Small intestine (tissue), 7 donors: ENCODE measurements around the gene OCA2. TPM values are rescaled to one million over a fixed set of nuclear protein-coding genes. Genes with fewer than 3 reads are reported as not detected.

Source experiments
- DNase-seq, 2 donors: peaks; one replicate each; pipeline versions ENCODE4 v3.0.0 to v3.0.0-alpha.2; 2013
- FAIRE-seq: peaks from 2 replicates; lab custom pipeline; 2012; peaks lifted over from hg19 to GRCh38; lab: Jason Lieb, UNC
- H3K27ac ChIP-seq, 3 donors: one replicate each; pipeline ENCODE4 v1.5.1; 2013; ENCODE audit warnings: low read length in 2 of 3, mild to moderate bottlenecking in 2 of 3, control low read depth in 1 of 3, inconsistent platforms in 1 of 3, low read depth in 1 of 3, moderate library complexity in 1 of 3
- H3K27me3 ChIP-seq, 3 donors: one replicate each; pipeline ENCODE4 v1.6.1; 2013; ENCODE audit warnings: low read length in 3 of 3, inconsistent platforms in 1 of 3; ENCODE audit not compliant: control insufficient read depth in 3 of 3, insufficient read depth in 3 of 3
- H3K36me3 ChIP-seq, 3 donors: one replicate each; pipeline ENCODE4 v1.6.1; 2013; ENCODE audit warnings: low read length in 3 of 3, inconsistent platforms in 1 of 3, low read depth in 1 of 3, mild to moderate bottlenecking in 1 of 3, moderate library complexity in 1 of 3; ENCODE audit not compliant: control insufficient read depth in 3 of 3, insufficient read depth in 2 of 3
- H3K4me1 ChIP-seq, 3 donors: one replicate each; pipeline ENCODE4 v1.6.1; 2013; ENCODE audit warnings: low read length in 2 of 3, inconsistent platforms in 1 of 3, low read depth in 1 of 3, mild to moderate bottlenecking in 1 of 3, moderate library complexity in 1 of 3; ENCODE audit not compliant: control insufficient read depth in 3 of 3, insufficient read depth in 2 of 3
- H3K4me3 ChIP-seq, 3 donors: one replicate each; pipeline ENCODE4 v1.5.1; 2013; ENCODE audit warnings: low read length in 3 of 3, control low read depth in 1 of 3, inconsistent platforms in 1 of 3, low read depth in 1 of 3, mild to moderate bottlenecking in 1 of 3, moderate library complexity in 1 of 3
- H3K9me3 ChIP-seq, 2 donors: one replicate each; pipeline ENCODE4 v1.6.1; 2013; ENCODE audit warnings: low read depth in 1 of 2, low read length in 1 of 2; ENCODE audit not compliant: control insufficient read depth in 2 of 2, insufficient read depth in 1 of 2
- WGBS, 3 donors: extraction: QIAGEN DNeasy Blood & Tissue Kit; methylation state at CpG; one replicate each; pipeline ENCODE4 v1.1.7; 2013; 5-methylcytosine and 5-hydroxymethylcytosine counted together
- polyA plus RNA-seq, 4 donors: library from polyadenylated mRNA; stranded (reverse) in 3 of 4; unstranded in 1 of 4; fragments of 200-250 nt in 3 of 4; fragments of 120-200 nt in 1 of 4; gene quantifications; one replicate each; pipeline versions ENCODE4 v1.2.1 to v1.2.3, GENCODE V29; 2013
- donor health status: healthy with polysubstance abuse.
- donor health status: control.
- donor health status: control.
- donor health status: Bipolar disorder and iron deficiency.
- donor health status: healthy.

The OCA2 gene
- polyA plus RNA-seq, 4 donors = 0.07 to 5.9 TPM; not detected in 2

- FAIRE-seq (no peak), DNase-seq (no peak)
- WGBS, 3 donors = 67 to 86% (median 74%) methylated on average over 1 of the region's 1 CpG
- Histone ChIP-seq H3K36me3 (no peaks in the 10 kb centered on the region), H3K4me1 (no peaks in the 10 kb centered on the region), H3K9me3 (peaks cover 2 to 16% of the 10 kb centered on the region in 2 donors), H3K27ac (no peak overlapping the region), H3K4me3 (no peak overlapping the region), H3K27me3 (no peaks in the 10 kb centered on the region)
Observed at GRCh38 chr15:27894645-27895044, 204.5 kb downstream of the OCA2 start.

- Histone ChIP-seq H3K36me3 (no peaks in the 10 kb centered on the region), H3K4me1 (no peaks in the 10 kb centered on the region), H3K9me3 (peaks cover 7 to 17% of the 10 kb centered on the region in 2 donors), H3K4me3 (no peak overlapping the region), H3K27me3 (no peaks in the 10 kb centered on the region), H3K27ac (no peak overlapping the region)
- DNase-seq (no peak), FAIRE-seq (no peak)
- WGBS, 3 donors = 86 to 92% (median 88%) methylated on average over 3 of the region's 3 CpGs
Observed at GRCh38 chr15:27889258-27889657, 209.9 kb downstream of the OCA2 start.

- no peaks in the 10 kb centered on the region for H3K36me3 ChIP-seq
- no peaks in the 10 kb centered on the region for H3K4me1 ChIP-seq
- H3K4me3 ChIP-seq = no peak overlapping the region
- FAIRE-seq (no peak), DNase-seq (no peak)
- H3K27me3 ChIP-seq = no peaks in the 10 kb centered on the region
- no peak overlapping the region for H3K27ac ChIP-seq
- H3K9me3 ChIP-seq = peaks cover 7 to 11% of the 10 kb centered on the region in 2 donors
Observed at GRCh38 chr15:27885201-27885600, 213.9 kb downstream of the OCA2 start.

- no peaks in the 10 kb centered on the region for H3K4me1 ChIP-seq
- H3K9me3 ChIP-seq = peaks cover 7 to 13% of the 10 kb centered on the region in 2 donors
- no peak overlapping the region for H3K27ac ChIP-seq
- no peak overlapping the region for H3K4me3 ChIP-seq
- DNase-seq = no peak
- no peak for FAIRE-seq
- no peaks in the 10 kb centered on the region for H3K27me3 ChIP-seq
- 69 to 87% (median 83%) methylated on average over 4 of the region's 4 CpGs for WGBS, 3 donors
- H3K36me3 ChIP-seq = no peaks in the 10 kb centered on the region
Observed at GRCh38 chr15:27884726-27885125, 214.4 kb downstream of the OCA2 start.

GRCh38 chr15:27878841-27879240 lies 220.3 kb downstream of the OCA2 start:
- no peaks in the 10 kb centered on the region for H3K36me3 ChIP-seq
- 62 to 79% (median 73%) methylated on average over 5 of the region's 5 CpGs for WGBS, 3 donors
- H3K9me3 ChIP-seq = peaks cover 2 to 3% of the 10 kb centered on the region in 2 donors
- no peak overlapping the region for H3K4me3 ChIP-seq
- no peak overlapping the region for H3K27ac ChIP-seq
- no peaks in the 10 kb centered on the region for H3K27me3 ChIP-seq
- FAIRE-seq (no peak), DNase-seq (no peak)
- no peaks in the 10 kb centered on the region for H3K4me1 ChIP-seq

- no peak overlapping the region for H3K4me3 ChIP-seq
- DNase-seq (no peak), FAIRE-seq (no peak)
- H3K27me3 ChIP-seq = no peaks in the 10 kb centered on the region
- H3K36me3 ChIP-seq = no peaks in the 10 kb centered on the region
- H3K9me3 ChIP-seq = peaks cover 0 to 2% of the 10 kb centered on the region in 2 donors
- H3K4me1 ChIP-seq = no peaks in the 10 kb centered on the region
- H3K27ac ChIP-seq = no peak overlapping the region
Observed at GRCh38 chr15:27873828-27874227, 225.3 kb downstream of the OCA2 start.

GRCh38 chr15:27873039-27873438 lies 226.1 kb downstream of the OCA2 start:
- H3K36me3 ChIP-seq = no peaks in the 10 kb centered on the region
- H3K27me3 ChIP-seq = no peaks in the 10 kb centered on the region
- FAIRE-seq (no peak), DNase-seq (no peak)
- H3K27ac ChIP-seq = no peak overlapping the region
- H3K4me1 ChIP-seq = no peaks in the 10 kb centered on the region
- H3K4me3 ChIP-seq = no peak overlapping the region
- 82 to 90% (median 89%) methylated on average over 7 of the region's 7 CpGs for WGBS, 3 donors
- peaks cover 0 to 1% of the 10 kb centered on the region in 2 donors for H3K9me3 ChIP-seq

- Histone ChIP-seq H3K4me1 (no peaks in the 10 kb centered on the region), H3K27ac (no peak overlapping the region), H3K27me3 (no peaks in the 10 kb centered on the region), H3K9me3 (peaks cover 0 to 1% of the 10 kb centered on the region in 2 donors), H3K36me3 (no peaks in the 10 kb centered on the region), H3K4me3 (no peak overlapping the region)
- no peak for DNase-seq
- 86 to 90% (median 88%) methylated on average over 9 of the region's 9 CpGs for WGBS, 3 donors
- FAIRE-seq = no peak
Observed at GRCh38 chr15:27872355-27872754, 226.8 kb downstream of the OCA2 start.

GRCh38 chr15:27871902-27872260 lies 227.2 kb downstream of the OCA2 start:
- Histone ChIP-seq H3K27me3 (no peaks in the 10 kb centered on the region), H3K27ac (no peak overlapping the region), H3K4me3 (no peak overlapping the region), H3K9me3 (peaks cover 0 to 1% of the 10 kb centered on the region in 2 donors), H3K4me1 (no peaks in the 10 kb centered on the region), H3K36me3 (no peaks in the 10 kb centered on the region)
- WGBS, 3 donors = 74 to 85% (median 75%) methylated on average over 5 of the region's 5 CpGs
- DNase-seq = no peak
- no peak for FAIRE-seq
